OCI-LY1 (cell line): ENCODE data around the gene CLTRN.
"Not testable (repeated sequence)": the region's sequence is repeated elsewhere in the genome, so short reads cannot be mapped to it uniquely, and the experiment has no call there.

Source experiments
- H2AFZ ChIP-seq: fragments of 200-600 bp; sonication (generic), shearing (Covaris generic); 2 replicates; pipeline ENCODE4 v1.6.0; 2014; ENCODE audit warnings: antibody characterized with exemption, mild to moderate bottlenecking, low read length
- H3F3A ChIP-seq: fragments of 200-600 bp; sonication (generic), shearing (Covaris generic); 2 replicates; pipeline ENCODE4 v1.6.0; 2014; ENCODE audit warnings: mild to moderate bottlenecking, antibody characterized with exemption, low read length, moderate library complexity; ENCODE audit not compliant: insufficient read depth
- H3K27ac ChIP-seq: fragments of 200-600 bp; sonication (generic); 2 replicates; pipeline ENCODE4 v1.5.1; 2014; ENCODE audit warnings: low read length, mixed run types, mild to moderate bottlenecking, low read depth; ENCODE audit not compliant: poor library complexity, severe bottlenecking
- H3K27me3 ChIP-seq: fragments of 200-600 bp; sonication (generic); 2 replicates; pipeline ENCODE4 v1.6.0; 2014; ENCODE audit warnings: antibody characterized with exemption, mild to moderate bottlenecking, low read length, moderate library complexity; ENCODE audit not compliant: insufficient read depth
- H3K36me3 ChIP-seq: fragments of 200-600 bp; sonication (generic); 2 replicates; pipeline ENCODE4 v1.6.1; 2014; ENCODE audit warnings: mild to moderate bottlenecking, antibody characterized with exemption, low read length, moderate library complexity, mixed read lengths; ENCODE audit not compliant: insufficient read depth
- H3K4me1 ChIP-seq: fragments of 200-600 bp; sonication (generic); 2 replicates; pipeline ENCODE4 v1.5.1; 2014; ENCODE audit warnings: mild to moderate bottlenecking, low read length, moderate library complexity; ENCODE audit not compliant: insufficient read depth, severe bottlenecking
- H3K4me2 ChIP-seq: fragments of 200-600 bp; sonication (generic), shearing (Covaris generic); 2 replicates; pipeline ENCODE4 v1.6.1; 2014; ENCODE audit warnings: low read length
- H3K4me3 ChIP-seq: fragments of 200-600 bp; sonication (generic); 2 replicates; pipeline ENCODE4 v1.5.1; 2014; ENCODE audit warnings: low read length, low read depth, mild to moderate bottlenecking, mixed read lengths; ENCODE audit not compliant: poor library complexity, severe bottlenecking
- H3K79me2 ChIP-seq: fragments of 200-600 bp; shearing (Covaris generic); 2 replicates; pipeline ENCODE4 v1.6.1; 2016; ENCODE audit warnings: mixed run types, low read length, mixed read lengths; ENCODE audit not compliant: insufficient read depth
- H3K9ac ChIP-seq: fragments of 200-600 bp; sonication (generic), shearing (Covaris generic); 2 replicates; pipeline ENCODE4 v1.6.1; 2014; ENCODE audit warnings: mild to moderate bottlenecking, low read length, mixed read lengths
- H3K9me2 ChIP-seq: fragments of 200-600 bp; sonication (generic), shearing (Covaris generic); 2 replicates; pipeline ENCODE4 v1.6.1; 2014; ENCODE audit warnings: low read depth, mild to moderate bottlenecking, low read length, mixed read lengths
- H3K9me3 ChIP-seq: fragments of 200-600 bp; shearing (Covaris generic); 2 replicates; pipeline ENCODE4 v1.6.1; 2014; ENCODE audit warnings: low read length, mixed read lengths
- H4K20me1 ChIP-seq: fragments of 200-600 bp; sonication (generic), shearing (Covaris generic); 2 replicates; pipeline ENCODE4 v1.6.0; 2016; ENCODE audit warnings: mild to moderate bottlenecking, low read length; ENCODE audit not compliant: insufficient read depth
- EZH2 ChIP-seq: fragments of 200-600 bp; sonication (generic), shearing (Covaris generic); IDR thresholded peaks from 2 replicates; pipeline ENCODE4 v1.8.0; 2017; ENCODE audit warnings: borderline replicate concordance, mixed run types, mild to moderate bottlenecking, antibody characterized with exemption, low read length, moderate library complexity, mixed read lengths
- TF ChIP-seq, protein P1 (sequence below): fragments of 200-600 bp; sonication (generic), shearing (Covaris generic); IDR thresholded peaks from 2 replicates; pipeline ENCODE4 v1.5.1; 2017; ENCODE audit warnings: mild to moderate bottlenecking, antibody characterized with exemption, low read length, moderate library complexity, mixed read lengths

CLTRN gene, protein sequence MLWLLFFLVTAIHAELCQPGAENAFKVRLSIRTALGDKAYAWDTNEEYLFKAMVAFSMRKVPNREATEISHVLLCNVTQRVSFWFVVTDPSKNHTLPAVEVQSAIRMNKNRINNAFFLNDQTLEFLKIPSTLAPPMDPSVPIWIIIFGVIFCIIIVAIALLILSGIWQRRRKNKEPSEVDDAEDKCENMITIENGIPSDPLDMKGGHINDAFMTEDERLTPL

DNA sequence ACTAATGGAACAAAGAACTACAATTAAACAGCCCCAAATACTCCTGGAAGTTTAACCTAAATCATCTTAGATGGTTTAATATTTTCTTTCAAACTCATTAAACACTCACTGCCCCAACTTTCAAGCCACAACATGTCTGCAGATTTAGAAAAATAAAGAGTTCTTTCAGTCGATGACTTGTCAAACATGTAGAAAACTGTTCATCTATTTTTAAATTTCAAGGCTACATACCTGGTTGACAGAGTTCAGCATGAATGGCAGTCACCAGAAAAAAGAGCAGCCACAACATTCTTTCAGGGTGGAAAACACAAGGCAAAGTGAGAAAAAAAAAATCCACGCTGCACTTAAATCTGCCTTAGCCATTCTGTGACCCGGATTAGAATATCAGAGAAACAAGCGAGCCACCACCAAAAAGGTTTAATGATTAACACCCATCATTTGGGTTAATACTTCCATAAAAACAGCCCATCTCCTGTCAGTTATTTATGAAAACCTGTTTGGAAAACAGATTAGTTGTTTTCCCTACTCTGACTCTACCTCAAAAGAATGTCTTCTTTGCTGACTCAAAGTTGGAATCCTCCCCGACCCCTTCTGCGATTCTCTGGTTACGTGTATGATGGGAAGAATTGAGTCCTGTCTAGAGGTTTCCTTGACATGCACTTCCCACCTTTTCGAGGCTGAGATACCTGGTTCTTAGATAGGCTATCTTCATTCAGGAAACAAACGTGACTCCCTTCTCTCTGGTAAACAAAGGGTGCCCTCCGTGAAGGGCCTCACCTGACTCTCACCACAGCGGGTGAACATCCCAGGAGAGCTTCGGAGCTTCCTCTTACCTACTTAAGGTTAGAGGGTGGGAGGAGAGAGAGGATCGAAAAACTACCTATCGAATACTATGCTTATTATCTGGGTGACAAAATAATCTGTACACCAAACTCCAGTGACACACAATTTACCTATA, at the start of gene CLTRN:
CLTRN (minus strand) TSS at position 319 of the 958 bp plus-strand sequence; CDS start at position 289, 30 bp downstream.
- no peaks in the 10 kb centered on the region for H3K9me3 ChIP-seq
- no peaks in the 10 kb centered on the region for H3K27me3 ChIP-seq
- no peaks in the 10 kb centered on the region for H3F3A ChIP-seq
- no peaks in the 10 kb centered on the region for H3K4me1 ChIP-seq
- no peaks in the 10 kb centered on the region for H3K36me3 ChIP-seq
- H3K79me2 ChIP-seq: no peaks in the 10 kb centered on the region
- H3K9ac ChIP-seq: no peak within 1 kb of the TSS
- H2AFZ ChIP-seq: no peak within 1 kb of the TSS
- H3K4me2 ChIP-seq: no peak within 1 kb of the TSS
- TF ChIP-seq EZH2: no peak
- no peak within 1 kb of the TSS for H3K4me3 ChIP-seq
- no peaks in the 10 kb centered on the region for H4K20me1 ChIP-seq
- no peak within 1 kb of the TSS for H3K27ac ChIP-seq
- no peaks in the 10 kb centered on the region for H3K9me2 ChIP-seq

DNA sequence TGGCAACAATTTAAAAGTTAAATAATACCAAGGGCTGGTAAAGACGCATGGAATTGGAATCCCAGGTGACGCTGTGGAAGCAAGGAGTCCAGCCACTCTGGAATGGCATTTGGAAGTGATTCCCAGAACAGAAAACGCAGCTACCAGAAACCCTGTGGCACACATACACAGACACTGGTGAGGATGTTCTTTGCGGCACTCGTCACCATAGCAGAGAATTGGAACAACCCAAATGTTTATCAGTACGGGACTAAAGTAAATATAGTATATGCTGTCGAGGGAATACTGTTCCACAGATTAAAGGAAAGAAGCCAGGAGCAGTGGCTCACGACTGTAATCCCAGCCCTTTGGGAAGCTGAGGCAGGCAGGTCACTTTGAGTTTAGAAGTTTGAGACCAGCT, 39.7 kb upstream of the CLTRN start:
- not testable (repeated sequence) for H3K9ac ChIP-seq, H3K27me3 ChIP-seq, H3K36me3 ChIP-seq, H4K20me1 ChIP-seq, H3K9me2 ChIP-seq, H2AFZ ChIP-seq, H3K4me1 ChIP-seq, H3F3A ChIP-seq, H3K4me2 ChIP-seq, H3K4me3 ChIP-seq, H3K27ac ChIP-seq, H3K9me3 ChIP-seq, H3K79me2 ChIP-seq

DNA sequence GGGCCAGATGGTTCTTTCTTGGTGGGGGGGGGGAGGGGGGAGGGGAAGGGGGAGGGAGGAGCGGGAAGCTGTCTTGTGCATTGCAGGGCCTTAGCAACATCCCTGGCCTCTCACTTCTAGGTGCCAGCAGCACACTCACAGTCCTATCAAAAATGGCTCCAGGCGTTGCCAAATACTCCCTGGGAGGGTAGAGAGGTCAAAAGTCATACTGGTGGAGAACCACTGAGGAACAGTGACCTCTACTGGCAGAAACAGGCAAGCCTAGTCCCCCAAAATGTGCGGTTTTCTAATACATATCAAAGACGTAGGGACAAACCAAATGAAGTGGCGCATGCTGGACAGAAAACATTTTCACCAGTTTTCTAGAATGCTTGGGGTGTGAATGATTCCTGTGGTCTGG, 39.2 kb upstream of the CLTRN start:
- H3K4me1 ChIP-seq, H3K27me3 ChIP-seq, H3K27ac ChIP-seq, H3K9ac ChIP-seq, H3K4me3 ChIP-seq, H3K79me2 ChIP-seq, H2AFZ ChIP-seq, H3K4me2 ChIP-seq, H3K9me2 ChIP-seq, H3F3A ChIP-seq, H4K20me1 ChIP-seq, H3K36me3 ChIP-seq, H3K9me3 ChIP-seq: not testable (repeated sequence)

DNA sequence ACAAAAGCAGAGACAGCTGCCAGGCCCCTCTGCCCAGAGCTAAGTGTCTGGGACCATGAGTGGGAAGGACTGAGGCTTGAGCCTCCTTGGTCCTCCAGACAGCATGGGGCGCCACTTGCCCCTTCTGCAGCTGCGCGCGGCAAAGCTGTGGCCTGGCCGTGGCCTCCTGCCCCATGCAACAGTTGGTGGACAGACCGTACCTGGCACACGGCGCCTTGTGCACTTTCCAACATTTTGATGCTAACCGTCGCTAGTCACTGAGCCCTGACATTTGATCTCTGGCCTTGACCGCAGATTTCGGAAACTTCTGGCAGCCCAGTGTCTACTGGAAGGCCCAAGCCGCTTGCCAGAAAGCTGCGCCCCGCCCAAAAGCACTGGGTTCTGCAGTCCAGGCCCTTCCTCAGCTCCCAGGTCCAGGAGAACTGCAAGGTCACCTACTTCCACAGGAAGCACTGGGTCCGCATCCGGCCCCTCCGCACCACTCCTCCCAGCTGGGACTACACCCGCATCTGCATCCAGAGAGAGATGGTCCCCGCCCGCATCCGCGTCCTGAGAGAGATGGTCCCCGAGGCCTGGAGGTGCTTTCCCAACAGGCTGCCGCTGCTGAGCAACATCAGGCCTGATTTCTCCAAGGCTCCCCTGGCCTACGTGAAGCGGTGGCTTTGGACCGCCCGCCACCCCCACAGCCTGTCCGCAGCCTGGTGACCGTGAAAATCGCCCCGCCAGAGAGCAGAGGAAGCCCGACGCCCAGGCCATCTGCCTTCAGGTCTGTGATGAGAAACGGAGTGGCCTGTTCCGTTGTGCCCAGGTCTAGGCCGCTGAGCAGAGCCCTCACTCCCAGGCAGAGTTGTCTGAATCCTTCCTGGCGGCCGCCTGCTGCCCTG, 38.1 kb upstream of the CLTRN start:
- no peaks in the 10 kb centered on the region for H3K27me3 ChIP-seq
- H3K36me3 ChIP-seq: no peaks in the 10 kb centered on the region; the same call in 1 of the 2 replicates
- TF ChIP-seq, protein P1, sequence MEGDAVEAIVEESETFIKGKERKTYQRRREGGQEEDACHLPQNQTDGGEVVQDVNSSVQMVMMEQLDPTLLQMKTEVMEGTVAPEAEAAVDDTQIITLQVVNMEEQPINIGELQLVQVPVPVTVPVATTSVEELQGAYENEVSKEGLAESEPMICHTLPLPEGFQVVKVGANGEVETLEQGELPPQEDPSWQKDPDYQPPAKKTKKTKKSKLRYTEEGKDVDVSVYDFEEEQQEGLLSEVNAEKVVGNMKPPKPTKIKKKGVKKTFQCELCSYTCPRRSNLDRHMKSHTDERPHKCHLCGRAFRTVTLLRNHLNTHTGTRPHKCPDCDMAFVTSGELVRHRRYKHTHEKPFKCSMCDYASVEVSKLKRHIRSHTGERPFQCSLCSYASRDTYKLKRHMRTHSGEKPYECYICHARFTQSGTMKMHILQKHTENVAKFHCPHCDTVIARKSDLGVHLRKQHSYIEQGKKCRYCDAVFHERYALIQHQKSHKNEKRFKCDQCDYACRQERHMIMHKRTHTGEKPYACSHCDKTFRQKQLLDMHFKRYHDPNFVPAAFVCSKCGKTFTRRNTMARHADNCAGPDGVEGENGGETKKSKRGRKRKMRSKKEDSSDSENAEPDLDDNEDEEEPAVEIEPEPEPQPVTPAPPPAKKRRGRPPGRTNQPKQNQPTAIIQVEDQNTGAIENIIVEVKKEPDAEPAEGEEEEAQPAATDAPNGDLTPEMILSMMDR: no peak
- no peak overlapping the region for H3K9ac ChIP-seq
- no peaks in the 10 kb centered on the region for H3F3A ChIP-seq
- no peak overlapping the region for H2AFZ ChIP-seq
- H3K27ac ChIP-seq: no peak overlapping the region
- no peaks in the 10 kb centered on the region for H3K79me2 ChIP-seq
- no peak overlapping the region for H3K4me3 ChIP-seq
- H3K9me3 ChIP-seq: no peaks in the 10 kb centered on the region
- no peaks in the 10 kb centered on the region for H3K4me1 ChIP-seq
- no peak overlapping the region for H3K4me2 ChIP-seq
- no peaks in the 10 kb centered on the region for H4K20me1 ChIP-seq
- no peaks in the 10 kb centered on the region for H3K9me2 ChIP-seq
